PFSK-1 (cell line): ENCODE results near the gene VWF.

Experiments used
- FOXP2 ChIP-seq: optimal IDR thresholded peaks from 2 replicates; pipeline ENCODE3; 2011; ENCODE audit warnings: borderline replicate concordance, control low read depth, inconsistent platforms; ENCODE audit not compliant: insufficient read depth; ENCODE audit errors: extremely low read length, extremely low read depth
- POLR2AphosphoS5 ChIP-seq: IDR thresholded peaks from 2 replicates; pipeline ENCODE4 v1.6.1; 2012; ENCODE audit warnings: low read depth, mild to moderate bottlenecking, control low read depth, low read length, moderate library complexity
- SIN3A ChIP-seq: IDR thresholded peaks from 2 replicates; pipeline ENCODE4 v1.6.1; 2012; ENCODE audit warnings: mild to moderate bottlenecking, low read length, moderate library complexity, borderline replicate concordance; ENCODE audit not compliant: insufficient read depth
- TAF1 ChIP-seq: IDR thresholded peaks from 2 replicates; pipeline ENCODE4 v1.6.1; 2012; ENCODE audit warnings: low read length, control low read depth, borderline replicate concordance; ENCODE audit not compliant: insufficient read depth
- TF ChIP-seq, protein P1 (sequence below), 2 experiments: IDR thresholded peaks; 2 replicates each; pipeline versions ENCODE4 v1.6.1 to v1.8.0; 2011 to 2012; ENCODE audit warnings: low read depth in 2 of 2, low read length in 2 of 2, control low read depth in 1 of 2, inconsistent platforms in 1 of 2, mild to moderate bottlenecking in 1 of 2, moderate library complexity in 1 of 2; ENCODE audit not compliant: insufficient read depth in 1 of 2

VWF gene

DNA sequence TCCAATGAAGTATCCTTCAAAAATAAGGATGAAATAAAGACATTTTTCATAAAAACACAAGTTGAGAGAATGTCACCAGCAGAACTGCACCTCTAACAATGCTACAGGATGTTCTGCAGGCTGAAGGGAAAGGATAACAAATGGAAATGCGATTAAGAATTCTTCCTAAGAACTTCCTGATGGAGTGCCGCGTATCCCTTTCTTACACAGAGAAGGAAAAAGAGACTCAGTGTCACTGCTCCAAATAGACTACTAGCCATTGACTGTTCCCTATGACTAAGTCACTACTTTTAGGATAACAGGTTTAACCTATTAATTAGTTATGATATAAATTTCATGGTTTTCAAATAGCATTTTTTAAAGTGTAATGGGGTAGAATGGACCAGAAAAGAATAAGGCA is 182.6 kb downstream of the VWF start:
- TF ChIP-seq POLR2AphosphoS5, result no peak
- no peak for TF ChIP-seq TAF1
- TF ChIP-seq, protein P1, sequence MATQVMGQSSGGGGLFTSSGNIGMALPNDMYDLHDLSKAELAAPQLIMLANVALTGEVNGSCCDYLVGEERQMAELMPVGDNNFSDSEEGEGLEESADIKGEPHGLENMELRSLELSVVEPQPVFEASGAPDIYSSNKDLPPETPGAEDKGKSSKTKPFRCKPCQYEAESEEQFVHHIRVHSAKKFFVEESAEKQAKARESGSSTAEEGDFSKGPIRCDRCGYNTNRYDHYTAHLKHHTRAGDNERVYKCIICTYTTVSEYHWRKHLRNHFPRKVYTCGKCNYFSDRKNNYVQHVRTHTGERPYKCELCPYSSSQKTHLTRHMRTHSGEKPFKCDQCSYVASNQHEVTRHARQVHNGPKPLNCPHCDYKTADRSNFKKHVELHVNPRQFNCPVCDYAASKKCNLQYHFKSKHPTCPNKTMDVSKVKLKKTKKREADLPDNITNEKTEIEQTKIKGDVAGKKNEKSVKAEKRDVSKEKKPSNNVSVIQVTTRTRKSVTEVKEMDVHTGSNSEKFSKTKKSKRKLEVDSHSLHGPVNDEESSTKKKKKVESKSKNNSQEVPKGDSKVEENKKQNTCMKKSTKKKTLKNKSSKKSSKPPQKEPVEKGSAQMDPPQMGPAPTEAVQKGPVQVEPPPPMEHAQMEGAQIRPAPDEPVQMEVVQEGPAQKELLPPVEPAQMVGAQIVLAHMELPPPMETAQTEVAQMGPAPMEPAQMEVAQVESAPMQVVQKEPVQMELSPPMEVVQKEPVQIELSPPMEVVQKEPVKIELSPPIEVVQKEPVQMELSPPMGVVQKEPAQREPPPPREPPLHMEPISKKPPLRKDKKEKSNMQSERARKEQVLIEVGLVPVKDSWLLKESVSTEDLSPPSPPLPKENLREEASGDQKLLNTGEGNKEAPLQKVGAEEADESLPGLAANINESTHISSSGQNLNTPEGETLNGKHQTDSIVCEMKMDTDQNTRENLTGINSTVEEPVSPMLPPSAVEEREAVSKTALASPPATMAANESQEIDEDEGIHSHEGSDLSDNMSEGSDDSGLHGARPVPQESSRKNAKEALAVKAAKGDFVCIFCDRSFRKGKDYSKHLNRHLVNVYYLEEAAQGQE (IDR thresholded peaks at IDR 0.05; ENCODE audit: insufficient read depth in 1 of 2, low read depth in 2 of 2, low read length in 2 of 2), result no peak
- TF ChIP-seq FOXP2, result no peak
- no peak for TF ChIP-seq SIN3A

DNA sequence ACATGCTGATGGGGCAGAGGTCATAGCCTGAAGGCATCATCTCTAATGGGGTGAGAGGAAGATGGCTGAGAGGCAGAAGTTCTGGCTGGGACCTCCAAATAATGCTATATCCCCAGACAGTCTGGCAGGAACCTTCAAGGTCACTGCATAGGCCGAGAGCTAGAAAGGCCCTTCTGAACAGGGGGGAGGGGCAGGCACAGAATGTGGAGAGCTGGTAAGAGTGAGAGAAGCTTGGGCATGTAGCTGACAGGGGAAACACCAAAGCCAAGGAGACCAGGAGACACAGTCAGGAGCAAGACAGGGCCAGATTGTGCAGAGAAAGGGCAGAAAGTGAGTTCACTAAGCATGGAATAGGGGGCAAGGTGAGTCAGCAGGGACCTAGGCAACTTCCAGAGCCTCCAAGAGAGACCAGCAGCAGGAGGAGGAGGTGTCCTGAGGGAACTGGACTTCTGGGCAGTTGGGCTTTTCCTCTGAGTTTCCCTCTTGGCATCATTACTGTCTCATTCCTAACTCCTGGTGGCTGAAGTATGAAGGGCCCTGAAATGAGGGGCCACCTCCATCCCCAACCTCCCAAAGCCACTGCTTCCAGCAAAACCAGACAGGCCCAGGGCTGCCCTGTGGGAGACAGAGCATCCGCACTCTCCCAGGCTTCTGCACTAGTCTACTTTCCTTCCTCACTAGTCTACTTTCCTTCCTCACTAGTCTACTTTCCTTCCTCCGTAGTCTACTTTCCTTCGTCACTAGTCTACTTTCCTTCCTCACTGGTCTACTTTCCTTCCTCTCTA is 196.5 kb downstream of the VWF start:
- no peak for TF ChIP-seq FOXP2
- TF ChIP-seq, protein P1 (IDR thresholded peaks at IDR 0.05; ENCODE audit: insufficient read depth in 1 of 2, low read depth in 2 of 2, low read length in 2 of 2), result no peak
- no peak for TF ChIP-seq POLR2AphosphoS5
- TF ChIP-seq SIN3A, result no peak
- no peak for TF ChIP-seq TAF1

DNA sequence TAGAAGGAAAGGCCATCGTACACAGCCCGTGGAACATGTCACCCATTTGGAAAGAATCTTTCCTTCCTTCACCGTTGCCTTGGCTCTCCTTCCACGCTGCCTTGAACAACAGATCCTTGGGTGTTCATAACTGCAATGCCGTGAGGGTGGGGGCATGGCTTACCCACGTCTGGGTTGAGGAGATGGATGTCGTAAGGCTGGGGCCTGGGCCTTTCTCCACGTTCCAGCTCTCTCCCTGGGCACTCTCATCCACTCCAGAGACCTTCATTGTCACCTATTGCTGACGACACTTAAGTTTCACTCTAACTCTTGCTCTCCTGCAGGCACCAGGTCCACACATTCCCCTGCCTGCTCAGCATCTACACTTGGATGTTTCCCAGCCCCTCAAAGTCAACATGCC is 198.8 kb downstream of the VWF start:
- TF ChIP-seq FOXP2 (no peak), TAF1 (no peak), POLR2AphosphoS5 (no peak), SIN3A (no peak)
- TF ChIP-seq, protein P1 (IDR thresholded peaks at IDR 0.05; ENCODE audit: insufficient read depth in 1 of 2, low read depth in 2 of 2, low read length in 2 of 2), result no peak

DNA sequence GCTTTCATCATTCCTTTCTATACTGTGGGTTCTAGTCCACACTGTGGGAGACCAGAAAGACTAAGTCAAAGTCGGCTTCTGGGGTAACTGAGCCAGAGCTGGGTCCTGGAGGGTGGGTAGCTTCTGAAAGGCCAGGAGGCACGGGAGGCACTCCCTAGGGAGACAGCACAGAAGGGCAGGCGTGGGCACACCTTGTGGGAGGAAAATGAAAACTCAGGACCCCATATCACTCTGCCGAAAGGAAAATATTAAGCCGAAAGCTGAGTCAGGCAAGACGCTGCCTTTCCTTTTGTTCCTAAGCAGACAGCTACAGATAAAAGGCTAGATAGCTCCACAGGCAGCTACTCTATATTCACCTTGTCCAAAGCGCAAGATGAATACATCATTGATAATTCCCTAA is 200.1 kb downstream of the VWF start:
- TF ChIP-seq POLR2AphosphoS5 (no peak), TAF1 (no peak)

DNA sequence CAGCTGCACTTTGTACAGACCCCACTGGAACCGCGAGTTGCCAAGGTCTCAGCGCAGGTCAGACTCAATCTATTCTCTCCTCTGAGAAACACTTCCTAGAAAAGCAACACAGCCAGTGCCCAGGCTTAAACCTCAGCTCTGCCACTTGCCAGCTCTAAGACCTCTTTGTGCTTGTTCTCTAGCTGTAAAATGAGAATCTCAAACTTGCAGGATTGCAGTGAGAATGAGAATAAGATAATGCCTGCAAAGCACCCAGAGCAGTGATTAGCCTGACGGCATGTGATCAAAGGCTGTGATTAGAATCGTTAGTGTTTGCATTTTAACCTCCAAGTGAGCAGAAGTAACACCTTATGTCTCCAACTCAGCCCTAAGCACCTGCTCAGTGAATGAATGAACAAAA is 200.7 kb downstream of the VWF start:
- no peak for TF ChIP-seq SIN3A
- TF ChIP-seq POLR2AphosphoS5, result no peak
- TF ChIP-seq TAF1, result no peak
- TF ChIP-seq, protein P1 (IDR thresholded peaks at IDR 0.05; ENCODE audit: insufficient read depth in 1 of 2, low read depth in 2 of 2, low read length in 2 of 2), result no peak
- TF ChIP-seq FOXP2, result no peak
